Peyer's patch (tissue), 4 donors: Measurements from ENCODE around the gene AKAP6.

Experiments used
- CTCF ChIP-seq, 6 experiments: fragments of 450-650 bp in 4 of 6; fragments of 200-600 bp in 2 of 6; sonication (generic) in 1 of 6; IDR thresholded peaks; one replicate each; pipeline ENCODE4 v1.5.1; 2017 to 2019; ENCODE audit warnings: antibody characterized with exemption in 6 of 6, mild to moderate bottlenecking in 3 of 6, moderate library complexity in 1 of 6
- POLR2A ChIP-seq, 2 donors: fragments of 450-650 bp; IDR thresholded peaks; one replicate each; pipeline ENCODE4 v1.5.1; 2017; ENCODE audit warnings: antibody characterized with exemption in 2 of 2, mild to moderate bottlenecking in 2 of 2, moderate library complexity in 2 of 2

- no peak for TF ChIP-seq POLR2A (IDR thresholded peaks at IDR 0.05)
- TF ChIP-seq CTCF (IDR thresholded peaks at IDR 0.05): no peak
Observed at GRCh38 chr14:32697114-32697513, 368.0 kb downstream of the AKAP6 start.
